Left lung (tissue), 10 donors: ENCODE measurements around the gene CRTC3. TPM values are rescaled to one million over a fixed set of nuclear protein-coding genes. Genes with fewer than 3 reads are reported as not detected.
"Not testable (repeated sequence)": the region's sequence is repeated elsewhere in the genome, so short reads cannot be mapped to it uniquely, and the experiment has no call there.

Experiments used
- ATAC-seq: fragments of 200-7000 bp; cut with Tn5 transposase; one replicate; pipeline ENCODE4 v1.9.1; 2020; ENCODE audit warnings: moderate library complexity
- DNase-seq, 4 donors: peaks; one replicate each; pipeline ENCODE4 v3.0.0-alpha.2; 2013 to 2020
- H3K27ac ChIP-seq, 2 donors: fragments of 200-600 bp; sonication (generic) in 1 of 2; one replicate each; pipeline versions ENCODE4 v1.5.0 to v1.8.0; 2020 to 2021
- H3K27me3 ChIP-seq, 2 donors: fragments of 200-600 bp; sonication (generic) in 1 of 2; one replicate each; pipeline versions ENCODE4 v1.5.0 to v1.8.0; 2020 to 2021
- H3K36me3 ChIP-seq, 2 donors: fragments of 200-600 bp; sonication (generic) in 1 of 2; one replicate each; pipeline versions ENCODE4 v1.5.0 to v1.8.0; 2020 to 2021
- H3K4me1 ChIP-seq, 2 donors: fragments of 200-600 bp; one replicate each; pipeline ENCODE4 v1.8.0; 2021
- H3K4me3 ChIP-seq, 2 donors: fragments of 200-600 bp; sonication (generic) in 1 of 2; one replicate each; pipeline versions ENCODE4 v1.5.0 to v1.8.0; 2020 to 2021; ENCODE audit warnings: mild to moderate bottlenecking in 1 of 2
- H3K9me3 ChIP-seq, 2 donors: fragments of 200-600 bp; sonication (generic) in 1 of 2; one replicate each; pipeline versions ENCODE4 v1.5.0 to v1.8.0; 2020 to 2021
- intact Hi-C, 2 donors: fragments of 100-400 bp; cut with DNase I; formaldehyde crosslinking; loops; one replicate each; pipeline versions ENCODE4 v1.11.2 to v1.14.2; 2022
- polyA plus RNA-seq, 6 donors: library from polyadenylated mRNA; unstranded; fragments of 120-200 nt; gene quantifications; one replicate each; pipeline ENCODE4 v1.2.1, GENCODE V29; 2013; ENCODE audit not compliant: insufficient read length in 6 of 6
- total RNA-seq, 2 donors: library from RNA; stranded (reverse); fragmentation: NEBNext Ultra II Directional; extraction: Animal tissue kit (Norgen Biotek cat#: 25700); gene quantifications; one replicate each; pipeline ENCODE4 v1.2.1, GENCODE V29; 2021
- TF ChIP-seq, protein P1 (sequence below), 2 donors: fragments of 200-600 bp; sonication (generic) in 1 of 2; IDR thresholded peaks; one replicate each; pipeline versions ENCODE4 v1.5.0 to v1.8.0; 2021; ENCODE audit warnings: antibody characterized with exemption in 2 of 2
- donor health status: DM: no; HTN: yes; CAD: no.
- donor health status: DM: no; HTN: no; CAD: no.

The CRTC3 gene
- total and polyA plus RNA-seq, 8 donors: 33.0 to 45.2 (median 37.5) TPM

DNA sequence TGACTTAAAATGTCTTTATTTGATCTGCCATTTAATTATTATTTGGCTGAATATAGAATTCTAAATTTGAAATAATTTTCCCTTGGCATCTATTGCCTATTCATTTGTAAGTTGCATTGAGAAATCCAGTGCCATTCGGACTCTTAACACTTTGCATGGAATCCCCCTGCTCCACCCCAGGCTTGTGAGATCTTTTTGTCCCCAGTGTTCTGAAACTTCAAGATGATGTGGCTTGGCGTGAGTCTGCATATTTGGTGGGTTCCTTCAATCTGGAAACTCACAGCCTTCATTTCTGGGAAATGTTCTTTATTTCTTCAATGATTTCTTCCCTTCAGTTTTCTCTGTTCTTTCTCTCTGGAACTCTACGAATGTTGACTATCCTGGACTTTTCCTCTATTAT is 103.6 kb downstream of the CRTC3 start:
- peaks cover 0 to 72% of the 10 kb centered on the region in 2 donors for H3K36me3 ChIP-seq

DNA sequence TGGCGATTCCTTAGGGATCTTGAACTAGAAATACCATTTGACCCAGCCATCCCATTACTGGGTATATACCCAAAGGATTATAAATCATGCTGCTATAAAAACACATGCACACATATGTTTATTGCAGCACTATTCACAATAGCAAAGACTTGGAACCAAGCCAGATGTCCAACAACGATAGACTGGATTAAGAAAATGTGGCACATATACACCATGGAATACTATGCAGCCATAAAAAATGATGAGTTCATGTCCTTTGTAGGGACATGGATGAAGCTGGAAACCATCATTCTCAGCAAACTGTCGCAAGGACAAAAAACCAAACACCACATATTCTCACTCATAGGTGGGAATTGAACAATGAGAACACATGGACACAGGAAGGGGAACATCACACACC is 107.3 kb downstream of the CRTC3 start:
- H3K27ac ChIP-seq, H3K27me3 ChIP-seq, H3K4me1 ChIP-seq, ATAC-seq, H3K9me3 ChIP-seq, intact Hi-C loops, DNase-seq, H3K4me3 ChIP-seq: not testable (repeated sequence)
- H3K36me3 ChIP-seq: peaks cover 0 to 72% of the 10 kb centered on the region in 2 donors

More for the DNA sequence above, 103.6 kb downstream of the CRTC3 start:
- TF ChIP-seq, protein P1, sequence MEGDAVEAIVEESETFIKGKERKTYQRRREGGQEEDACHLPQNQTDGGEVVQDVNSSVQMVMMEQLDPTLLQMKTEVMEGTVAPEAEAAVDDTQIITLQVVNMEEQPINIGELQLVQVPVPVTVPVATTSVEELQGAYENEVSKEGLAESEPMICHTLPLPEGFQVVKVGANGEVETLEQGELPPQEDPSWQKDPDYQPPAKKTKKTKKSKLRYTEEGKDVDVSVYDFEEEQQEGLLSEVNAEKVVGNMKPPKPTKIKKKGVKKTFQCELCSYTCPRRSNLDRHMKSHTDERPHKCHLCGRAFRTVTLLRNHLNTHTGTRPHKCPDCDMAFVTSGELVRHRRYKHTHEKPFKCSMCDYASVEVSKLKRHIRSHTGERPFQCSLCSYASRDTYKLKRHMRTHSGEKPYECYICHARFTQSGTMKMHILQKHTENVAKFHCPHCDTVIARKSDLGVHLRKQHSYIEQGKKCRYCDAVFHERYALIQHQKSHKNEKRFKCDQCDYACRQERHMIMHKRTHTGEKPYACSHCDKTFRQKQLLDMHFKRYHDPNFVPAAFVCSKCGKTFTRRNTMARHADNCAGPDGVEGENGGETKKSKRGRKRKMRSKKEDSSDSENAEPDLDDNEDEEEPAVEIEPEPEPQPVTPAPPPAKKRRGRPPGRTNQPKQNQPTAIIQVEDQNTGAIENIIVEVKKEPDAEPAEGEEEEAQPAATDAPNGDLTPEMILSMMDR (IDR thresholded peaks at IDR 0.05): no peak
- Histone ChIP-seq H3K27me3 (no peaks in the 10 kb centered on the region), H3K4me3 (no peak overlapping the region), H3K27ac (no peak overlapping the region), H3K9me3 (no peaks in the 10 kb centered on the region), H3K4me1 (no peaks in the 10 kb centered on the region)
- no peak for ATAC-seq
- no peak for DNase-seq
- intact Hi-C loops: no loop called here

- no peaks in the 10 kb centered on the region for H3K4me1 ChIP-seq
- no peak for DNase-seq
- peaks cover 0 to 72% of the 10 kb centered on the region in 2 donors for H3K36me3 ChIP-seq
- no peak overlapping the region for H3K4me3 ChIP-seq
- TF ChIP-seq, protein P1 (IDR thresholded peaks at IDR 0.05): no peak
- intact Hi-C loops: no loop called here
- ATAC-seq: no peak
- no peak overlapping the region for H3K27ac ChIP-seq
- no peaks in the 10 kb centered on the region for H3K27me3 ChIP-seq
- H3K9me3 ChIP-seq: no peaks in the 10 kb centered on the region
These were observed 108.0 kb downstream of the CRTC3 start for GRCh38 chr15:90637693-90638092.

DNA sequence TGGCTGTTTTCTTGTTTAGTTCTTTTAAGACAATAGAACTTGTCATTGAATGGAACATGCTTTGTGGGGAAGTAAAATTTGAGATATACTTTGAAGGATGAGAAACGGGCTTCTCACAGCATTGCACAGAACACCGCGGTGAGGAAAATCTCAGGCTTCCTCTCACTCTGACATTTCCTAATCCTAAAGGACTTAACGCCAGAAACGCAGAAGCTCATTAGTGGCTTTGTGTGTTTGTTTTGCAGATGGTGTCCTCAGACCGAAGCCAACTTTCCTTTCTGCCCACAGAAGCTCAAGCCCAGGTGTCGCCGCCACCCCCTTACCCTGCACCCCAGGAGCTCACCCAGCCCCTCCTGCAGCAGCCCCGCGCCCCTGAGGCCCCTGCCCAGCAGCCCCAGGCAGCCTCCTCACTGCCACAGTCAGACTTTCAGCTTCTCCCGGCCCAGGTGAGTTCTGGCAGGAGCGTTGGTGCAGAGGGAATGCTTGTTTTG is 108.5 kb downstream of the CRTC3 start:
- no peak overlapping the region for H3K4me3 ChIP-seq
- H3K36me3 ChIP-seq: peaks cover 0 to 72% of the 10 kb centered on the region in 2 donors
- peak in 1 of 4 donors; percentile 76 for DNase-seq
- H3K9me3 ChIP-seq: no peaks in the 10 kb centered on the region
- no peaks in the 10 kb centered on the region for H3K4me1 ChIP-seq
- no peaks in the 10 kb centered on the region for H3K27me3 ChIP-seq
- H3K27ac ChIP-seq: no peak overlapping the region
- intact Hi-C loops: no loop called here
- ATAC-seq: no peak
- TF ChIP-seq, protein P1 (IDR thresholded peaks at IDR 0.05): no peak

- TF ChIP-seq, protein P1 (IDR thresholded peaks at IDR 0.05): no peak
- H3K27ac ChIP-seq: no peak overlapping the region
- no peak for DNase-seq
- H3K9me3 ChIP-seq: no peaks in the 10 kb centered on the region
- no peak for ATAC-seq
- H3K36me3 ChIP-seq: peaks cover 0 to 71% of the 10 kb centered on the region in 2 donors
- H3K4me3 ChIP-seq: no peak overlapping the region
- no peaks in the 10 kb centered on the region for H3K27me3 ChIP-seq
- intact Hi-C loops: no loop called here
- no peaks in the 10 kb centered on the region for H3K4me1 ChIP-seq
These were observed 109.2 kb downstream of the CRTC3 start for GRCh38 chr15:90638963-90639362.

DNA sequence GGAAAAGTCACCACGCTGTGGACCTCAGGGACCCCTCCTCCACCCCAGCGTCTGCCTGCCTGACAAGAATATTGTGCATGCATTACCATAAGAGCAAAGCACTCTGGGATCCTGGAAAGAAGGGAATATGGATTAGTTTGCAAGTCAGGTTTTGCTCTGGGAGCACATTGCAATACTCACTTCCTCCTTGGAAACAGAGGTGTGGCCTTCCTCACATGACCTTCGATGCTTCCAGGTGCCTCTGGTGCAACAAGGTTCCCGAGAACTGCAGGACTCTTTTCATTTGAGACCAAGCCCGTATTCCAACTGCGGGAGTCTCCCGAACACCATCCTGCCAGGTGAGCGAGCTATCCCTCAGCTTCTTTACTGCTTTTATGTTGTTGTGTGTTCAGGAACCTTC is 111.1 kb downstream of the CRTC3 start:
- intact Hi-C loops: no loop called here
- ATAC-seq (no peak), DNase-seq (no peak)
- no peaks in the 10 kb centered on the region for H3K9me3 ChIP-seq
- no peaks in the 10 kb centered on the region for H3K4me1 ChIP-seq
- peaks cover 0 to 59% of the 10 kb centered on the region in 2 donors for H3K36me3 ChIP-seq
- no peak overlapping the region for H3K27ac ChIP-seq
- TF ChIP-seq, protein P1 (IDR thresholded peaks at IDR 0.05): no peak
- no peaks in the 10 kb centered on the region for H3K27me3 ChIP-seq
- no peak overlapping the region for H3K4me3 ChIP-seq
